Spleen (tissue), 11 donors: Measurements from ENCODE around the gene ATP23. TPM values are rescaled to one million over a fixed set of nuclear protein-coding genes. Genes with fewer than 3 reads are reported as not detected.

Experiments used
- DNase-seq: peaks from one replicate; pipeline ENCODE4 v3.0.0-alpha.2; 2020
- H3K27ac ChIP-seq, 8 donors: fragments of 200-600 bp; sonication (generic) in 7 of 8; 1 replicate in 4 of 8; 2 replicates in 4 of 8; pipeline versions ENCODE4 v1.5.0 to v1.8.0; 2016 to 2021; ENCODE audit warnings: inconsistent platforms in 4 of 8, mild to moderate bottlenecking in 4 of 8, moderate library complexity in 1 of 8
- H3K27me3 ChIP-seq, 7 donors: fragments of 200-600 bp; sonication (generic) in 6 of 7; replicated peaks in 1 of 7; 1 replicate in 4 of 7; 2 replicates in 3 of 7; pipeline versions ENCODE4 v1.5.0 to v1.8.0; 2016 to 2021; ENCODE audit warnings: inconsistent platforms in 3 of 7, mild to moderate bottlenecking in 1 of 7
- H3K36me3 ChIP-seq, 6 donors: fragments of 200-600 bp; sonication (generic) in 5 of 6; 1 replicate in 4 of 6; 2 replicates in 2 of 6; pipeline versions ENCODE4 v1.5.0 to v1.8.0; 2016 to 2021; ENCODE audit warnings: inconsistent platforms in 2 of 6
- H3K4me1 ChIP-seq, 6 donors: fragments of 200-600 bp; sonication (generic) in 5 of 6; 1 replicate in 3 of 6; 2 replicates in 3 of 6; pipeline versions ENCODE4 v1.5.0 to v1.8.0; 2016 to 2021; ENCODE audit warnings: inconsistent platforms in 3 of 6
- H3K4me3 ChIP-seq, 8 donors: fragments of 200-600 bp; sonication (generic) in 7 of 8; 1 replicate in 4 of 8; 2 replicates in 4 of 8; pipeline versions ENCODE4 v1.5.0 to v1.8.0; 2016 to 2021; ENCODE audit warnings: inconsistent platforms in 4 of 8, mild to moderate bottlenecking in 4 of 8, moderate library complexity in 2 of 8
- H3K9me3 ChIP-seq, 8 donors: fragments of 200-600 bp; sonication (generic) in 7 of 8; 1 replicate in 4 of 8; 2 replicates in 4 of 8; pipeline versions ENCODE4 v1.5.0 to v1.8.0; 2016 to 2021; ENCODE audit warnings: inconsistent platforms in 4 of 8
- CTCF ChIP-seq, 11 experiments: fragments of 200-600 bp in 7 of 11; fragments of 450-650 bp in 4 of 11; sonication (generic) in 4 of 11; IDR thresholded peaks in 8 of 11; conservative IDR thresholded peaks in 3 of 11; 1 replicate in 7 of 11; 2 replicates in 4 of 11; pipeline versions ENCODE4 v1.4.0 to v1.8.0; 2016 to 2021; ENCODE audit warnings: antibody characterized with exemption in 11 of 11, inconsistent platforms in 4 of 11, mild to moderate bottlenecking in 1 of 11
- POLR2A ChIP-seq, 3 donors: fragments of 450-650 bp; IDR thresholded peaks; one replicate each; pipeline ENCODE4 v1.5.1; 2017; ENCODE audit warnings: antibody characterized with exemption in 3 of 3, mild to moderate bottlenecking in 1 of 3
- POLR2AphosphoS5 ChIP-seq, 3 donors: sonication (generic); formaldehyde crosslinking; IDR thresholded peaks; one replicate each; pipeline ENCODE4 v1.5.1; 2017; ENCODE audit warnings: antibody characterized with exemption in 3 of 3
- WGBS, 5 donors: extraction: QIAGEN DNeasy Blood & Tissue Kit in 3 of 5; methylation state at CpG; one replicate each; pipeline versions ENCODE4 v1.1.5 to v1.1.7; 2013 to 2018; 5-methylcytosine and 5-hydroxymethylcytosine counted together
- intact Hi-C: fragments of 100-400 bp; cut with DNase I; formaldehyde crosslinking; loops from one replicate; pipeline ENCODE4 v1.15.0; 2023; ENCODE audit warnings: low total_unique reads
- polyA plus RNA-seq, 3 donors: library from polyadenylated mRNA; stranded (reverse); fragments of 200-250 nt; gene quantifications; one replicate each; pipeline ENCODE4 v1.2.1, GENCODE V29; 2013
- total RNA-seq, 7 donors: library from RNA; depleted of rRNA in 3 of 7; stranded (reverse); fragments of >200 nt in 3 of 7; fragmentation: NEBNext Ultra II Directional in 4 of 7; extraction: Animal tissue kit (Norgen Biotek cat#: 25700) in 4 of 7; gene quantifications; one replicate each; pipeline versions ENCODE4 v1.1.0 to v1.2.1, GENCODE V29; 2016 to 2021
- donor health status: healthy with polysubstance abuse.
- donor health status: DM: no; HTN: no; CAD: no; lungs with moderate emphysema.
- donor health status: DM: no; HTN: no; CAD: no.
- donor health status: Bipolar disorder and iron deficiency.
- donor health status: healthy.
- donor health status: DM: no; HTN: no; CAD: no.
- donor health status: DM: yes; HTN: yes; CAD: no.

ATP23 gene
- total and polyA plus RNA-seq, 10 donors: 2.5 to 11.8 (median 5.8) TPM

- 74 to 88% (median 80%) methylated on average over 6 of the region's 6 CpGs for WGBS, 5 donors
- DNase-seq: no peak
- Histone ChIP-seq H3K27ac (peak overlapping the region in 7 of 8 donors; percentile 78 to 92 (median 88)), H3K36me3 (no peaks in the 10 kb centered on the region), H3K4me3 (no peak overlapping the region), H3K9me3 (no peaks in the 10 kb centered on the region), H3K27me3 (peaks cover 0 to 9% (median 0%) of the 10 kb centered on the region in 7 donors), H3K4me1 (peaks cover 40 to 74% (median 71%) of the 10 kb centered on the region in 6 donors)
- TF ChIP-seq CTCF (IDR thresholded peaks at IDR 0.05 in 8 of 11, conservative IDR thresholded peaks at IDR 0.05 in 3 of 11): no peak
- TF ChIP-seq POLR2AphosphoS5 (IDR thresholded peaks at IDR 0.05): no peak
- no peak for TF ChIP-seq POLR2A (IDR thresholded peaks at IDR 0.05)
- intact Hi-C loops: no loop called here
These were observed 46.7 kb upstream of the ATP23 start for GRCh38 chr12:57894399-57895292.

- H3K4me1 ChIP-seq: peaks cover 40 to 80% (median 74%) of the 10 kb centered on the region in 6 donors
- H3K9me3 ChIP-seq: no peaks in the 10 kb centered on the region
- H3K27me3 ChIP-seq: peaks cover 0 to 9% (median 0%) of the 10 kb centered on the region in 7 donors
- TF ChIP-seq POLR2A (IDR thresholded peaks at IDR 0.05) (no peak), CTCF (IDR thresholded peaks at IDR 0.05 in 8 of 11, conservative IDR thresholded peaks at IDR 0.05 in 3 of 11) (no peak), POLR2AphosphoS5 (IDR thresholded peaks at IDR 0.05) (no peak)
- peak overlapping the region in 4 of 8 donors; percentile 43 to 76 (median 54) for H3K4me3 ChIP-seq
- intact Hi-C loops: no loop called here
- peak overlapping the region; percentile 78 to 92 (median 88) for H3K27ac ChIP-seq
- WGBS, 5 donors: 72 to 78% (median 76%) methylated on average over 5 of the region's 5 CpGs
- no peak for DNase-seq
- no peaks in the 10 kb centered on the region for H3K36me3 ChIP-seq
These were observed 45.8 kb upstream of the ATP23 start for GRCh38 chr12:57895389-57896114.

- H3K36me3 ChIP-seq: no peaks in the 10 kb centered on the region
- H3K4me3 ChIP-seq: peak overlapping the region; percentile 40 to 76 (median 48)
- TF ChIP-seq CTCF (IDR thresholded peaks at IDR 0.05 in 8 of 11, conservative IDR thresholded peaks at IDR 0.05 in 3 of 11): peak in 1 of 11 experiments; percentile 16
- no peak for TF ChIP-seq POLR2AphosphoS5 (IDR thresholded peaks at IDR 0.05)
- intact Hi-C loops: no loop called here
- H3K27ac ChIP-seq: peak overlapping the region; percentile 78 to 92 (median 88)
- no peak for DNase-seq
- peaks cover 40 to 80% (median 74%) of the 10 kb centered on the region in 6 donors for H3K4me1 ChIP-seq
- WGBS, 5 donors: 15 to 26% (median 25%) methylated on average over 6 of the region's 6 CpGs
- no peaks in the 10 kb centered on the region for H3K9me3 ChIP-seq
- peaks cover 0 to 9% (median 0%) of the 10 kb centered on the region in 7 donors for H3K27me3 ChIP-seq
These were observed 45.3 kb upstream of the ATP23 start for GRCh38 chr12:57896115-57896433.
